Left ventricle myocardium inferior (tissue), 1 donor: ENCODE measurements around the gene GPR42. TPM values are rescaled to one million over a fixed set of nuclear protein-coding genes. Genes with fewer than 3 reads are reported as not detected.

Experiments
- DNase-seq: peaks from one replicate; pipeline ENCODE4 v3.0.0-alpha.2; 2020
- H3K27ac ChIP-seq: fragments of 200-600 bp; replicated peaks from 2 replicates; pipeline ENCODE4 v1.8.0; 2021
- H3K27me3 ChIP-seq: fragments of 200-600 bp; 2 replicates; pipeline ENCODE4 v1.8.0; 2021; ENCODE audit warnings: low read depth
- H3K36me3 ChIP-seq: fragments of 200-600 bp; 2 replicates; pipeline ENCODE4 v1.8.0; 2021
- H3K4me1 ChIP-seq: fragments of 200-600 bp; 2 replicates; pipeline ENCODE4 v1.8.0; 2021
- H3K4me3 ChIP-seq: fragments of 200-600 bp; 2 replicates; pipeline ENCODE4 v1.8.0; 2021; ENCODE audit warnings: mild to moderate bottlenecking, moderate library complexity
- H3K9me3 ChIP-seq: fragments of 200-600 bp; replicated peaks from 2 replicates; pipeline ENCODE4 v1.8.0; 2021
- intact Hi-C: fragments of 100-400 bp; cut with micrococcal nuclease; formaldehyde crosslinking; loops from one replicate; pipeline ENCODE4 v1.11.0; 2022
- microRNA-seq: library from miRNA; unstranded; fragments of <30 nt; microRNA quantifications from one replicate; pipeline ENCODE4 v1.2.0, GENCODE V29; 2020
- total RNA-seq: library from RNA; stranded (reverse); fragmentation: NEBNext Ultra II Directional; extraction: Animal tissue kit (Norgen Biotek cat#: 25700); gene quantifications from one replicate; pipeline ENCODE4 v1.2.1, GENCODE V29; 2021
- TF ChIP-seq, protein P1 (sequence below): fragments of 200-600 bp; IDR thresholded peaks from 2 replicates; pipeline ENCODE4 v1.8.0; 2021; ENCODE audit warnings: antibody characterized with exemption, mild to moderate bottlenecking, borderline replicate concordance
- donor health status: DM: no; HTN: yes; CAD: no; lungs with severe emphysema.

GPR42 gene
- total RNA-seq, 1 donor from 2014 or later: not detected

DNA sequence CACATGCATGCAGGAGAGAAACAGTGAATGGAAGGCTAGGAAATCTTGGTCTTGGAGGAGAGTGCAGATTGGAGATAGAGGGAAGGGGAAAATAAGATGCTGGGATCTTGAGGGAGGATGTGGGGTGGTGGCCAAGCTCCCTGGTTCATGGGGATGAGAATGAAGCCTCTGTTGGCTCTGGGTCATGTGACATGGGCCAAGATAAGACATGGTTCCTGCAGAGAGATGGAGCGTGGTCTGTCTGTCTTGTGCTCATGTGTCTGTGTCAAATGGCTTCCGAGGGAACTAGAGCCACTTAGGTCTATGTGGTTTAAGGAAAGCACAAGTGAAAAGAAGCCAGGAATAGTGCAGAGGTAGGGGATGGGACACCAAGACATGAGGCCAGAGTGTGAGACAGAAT is 46.4 kb downstream of the GPR42 start:
- Histone ChIP-seq H3K27ac (no peak overlapping the region), H3K4me1 (peaks cover 5% of the 10 kb centered on the region), H3K9me3 (no peaks in the 10 kb centered on the region), H3K36me3 (no peaks in the 10 kb centered on the region), H3K27me3 (peaks cover 34% of the 10 kb centered on the region), H3K4me3 (no peak overlapping the region)
- no peak for DNase-seq
- TF ChIP-seq, protein P1, sequence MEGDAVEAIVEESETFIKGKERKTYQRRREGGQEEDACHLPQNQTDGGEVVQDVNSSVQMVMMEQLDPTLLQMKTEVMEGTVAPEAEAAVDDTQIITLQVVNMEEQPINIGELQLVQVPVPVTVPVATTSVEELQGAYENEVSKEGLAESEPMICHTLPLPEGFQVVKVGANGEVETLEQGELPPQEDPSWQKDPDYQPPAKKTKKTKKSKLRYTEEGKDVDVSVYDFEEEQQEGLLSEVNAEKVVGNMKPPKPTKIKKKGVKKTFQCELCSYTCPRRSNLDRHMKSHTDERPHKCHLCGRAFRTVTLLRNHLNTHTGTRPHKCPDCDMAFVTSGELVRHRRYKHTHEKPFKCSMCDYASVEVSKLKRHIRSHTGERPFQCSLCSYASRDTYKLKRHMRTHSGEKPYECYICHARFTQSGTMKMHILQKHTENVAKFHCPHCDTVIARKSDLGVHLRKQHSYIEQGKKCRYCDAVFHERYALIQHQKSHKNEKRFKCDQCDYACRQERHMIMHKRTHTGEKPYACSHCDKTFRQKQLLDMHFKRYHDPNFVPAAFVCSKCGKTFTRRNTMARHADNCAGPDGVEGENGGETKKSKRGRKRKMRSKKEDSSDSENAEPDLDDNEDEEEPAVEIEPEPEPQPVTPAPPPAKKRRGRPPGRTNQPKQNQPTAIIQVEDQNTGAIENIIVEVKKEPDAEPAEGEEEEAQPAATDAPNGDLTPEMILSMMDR: no peak
- intact Hi-C loops: no loop called here

DNA sequence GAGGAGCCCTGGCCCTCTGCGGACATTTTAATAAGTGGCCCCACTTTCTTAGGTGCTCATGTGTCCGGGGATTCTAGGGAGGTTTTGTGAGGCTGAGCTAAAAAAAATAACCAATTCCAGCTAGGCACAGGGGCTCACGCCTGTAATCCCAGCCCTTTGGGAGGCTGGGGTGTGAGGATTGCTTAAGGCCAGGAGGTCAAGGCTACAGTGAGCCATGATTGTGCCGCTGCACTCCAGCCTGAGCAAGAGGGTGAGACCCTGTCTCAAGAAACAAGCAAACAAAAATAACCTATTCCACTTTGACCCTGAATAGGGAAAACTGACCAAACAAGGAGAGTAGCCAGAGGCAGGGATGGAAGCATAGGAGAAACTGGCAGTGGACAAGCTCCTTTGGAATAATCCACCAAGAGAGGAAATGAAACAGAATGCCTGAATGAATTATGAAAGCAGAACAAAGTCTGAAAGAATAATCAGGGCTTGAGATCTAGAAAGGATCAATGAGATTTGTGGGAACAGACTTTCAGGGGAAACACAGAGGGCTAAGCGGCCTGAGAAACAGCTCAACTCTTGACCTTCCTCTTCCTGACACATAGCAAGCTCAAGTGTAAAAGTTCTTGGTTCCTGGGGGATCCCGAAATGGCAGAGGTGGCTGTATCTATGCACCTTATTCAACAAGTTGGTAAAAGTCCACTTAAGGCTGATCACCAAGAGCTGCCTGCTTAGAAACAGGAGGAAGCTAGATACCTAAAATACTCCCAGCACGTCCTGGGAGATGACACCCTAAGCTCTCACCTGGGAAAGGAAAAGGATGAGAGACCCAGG is 47.1 kb downstream of the GPR42 start:
- intact Hi-C loops: no loop called here
- H3K4me1 ChIP-seq: peaks cover 5% of the 10 kb centered on the region
- no peak overlapping the region for H3K4me3 ChIP-seq
- peaks cover 34% of the 10 kb centered on the region for H3K27me3 ChIP-seq
- H3K36me3 ChIP-seq: no peaks in the 10 kb centered on the region
- no peaks in the 10 kb centered on the region for H3K9me3 ChIP-seq
- DNase-seq: no peak
- no peak overlapping the region for H3K27ac ChIP-seq
- TF ChIP-seq, protein P1: no peak

DNA sequence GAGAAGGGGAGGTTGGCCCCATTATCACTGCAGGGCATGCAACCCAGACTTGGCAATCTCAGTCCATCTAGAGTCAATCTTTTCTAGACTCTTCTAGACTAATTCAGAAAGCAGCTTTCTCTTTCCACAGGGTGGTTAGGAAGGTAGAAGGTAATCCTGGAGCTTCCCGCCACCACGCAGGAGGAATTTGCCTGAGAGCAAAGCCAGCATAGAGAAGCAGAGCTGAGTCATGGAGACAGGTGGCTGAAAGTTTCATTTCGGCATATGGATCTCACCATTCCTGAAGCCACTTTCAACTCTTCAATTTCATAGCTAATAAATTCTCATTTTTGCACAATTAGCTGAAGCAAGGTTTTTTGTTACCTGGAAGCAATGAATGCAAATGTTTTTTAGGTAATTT is 48.2 kb downstream of the GPR42 start:
- no peak overlapping the region for H3K27ac ChIP-seq

DNA sequence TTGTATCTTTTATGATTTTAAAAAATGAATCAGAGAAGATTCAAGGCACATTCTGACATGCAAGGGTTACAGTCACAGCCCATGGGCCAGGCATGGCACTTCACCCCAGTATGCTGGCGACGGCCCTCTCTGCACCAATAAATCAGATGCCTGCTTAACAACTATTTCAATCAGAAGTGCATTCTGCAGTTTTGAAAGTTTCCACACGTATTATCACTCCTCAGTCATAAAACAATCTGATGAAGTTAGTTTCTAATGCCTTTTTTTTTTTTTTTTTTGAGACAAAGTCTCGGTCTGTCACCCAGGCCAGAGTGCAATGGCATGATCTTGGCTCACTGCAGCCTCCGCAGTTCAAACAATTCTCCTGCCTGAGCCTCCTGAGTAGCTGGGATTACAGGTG is 48.9 kb downstream of the GPR42 start:
- peaks cover 29% of the 10 kb centered on the region for H3K27me3 ChIP-seq
- no peak for DNase-seq
- H3K27ac ChIP-seq: no peak overlapping the region
- no peak overlapping the region for H3K4me3 ChIP-seq
- H3K9me3 ChIP-seq: no peaks in the 10 kb centered on the region
- TF ChIP-seq, protein P1: no peak
- peaks cover 5% of the 10 kb centered on the region for H3K4me1 ChIP-seq
- no peaks in the 10 kb centered on the region for H3K36me3 ChIP-seq
- intact Hi-C loops: no loop called here

More for the DNA sequence above, 48.2 kb downstream of the GPR42 start:
- Histone ChIP-seq H3K9me3 (no peaks in the 10 kb centered on the region), H3K4me3 (no peak overlapping the region), H3K4me1 (peaks cover 5% of the 10 kb centered on the region), H3K36me3 (no peaks in the 10 kb centered on the region), H3K27me3 (peaks cover 34% of the 10 kb centered on the region)
- intact Hi-C loops: no loop called here
- TF ChIP-seq, protein P1: no peak
- DNase-seq: no peak

DNA sequence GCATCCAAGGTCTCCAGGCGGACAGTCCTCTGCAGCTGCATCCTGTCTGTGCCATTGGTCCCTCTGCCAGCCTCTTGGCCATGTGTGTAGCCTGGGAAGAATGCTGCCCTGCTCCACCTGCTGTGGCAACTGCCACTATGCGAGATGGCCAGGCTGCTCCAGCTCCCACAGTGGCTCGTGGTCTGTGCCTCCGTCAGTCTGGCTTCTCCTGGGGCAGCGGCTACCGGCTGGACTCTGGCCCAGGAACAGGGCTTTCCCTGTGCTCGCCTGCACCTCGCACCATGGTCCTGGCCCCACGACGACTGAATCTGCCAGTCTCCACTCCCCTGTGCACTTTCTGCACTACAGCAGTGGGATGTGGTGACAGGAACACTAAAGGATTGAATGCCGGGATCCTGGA is 50.5 kb downstream of the GPR42 start:
- no peak overlapping the region for H3K27ac ChIP-seq

More for the DNA sequence above, 50.5 kb downstream of the GPR42 start:
- Histone ChIP-seq H3K4me1 (peaks cover 5% of the 10 kb centered on the region), H3K4me3 (no peak overlapping the region), H3K9me3 (no peaks in the 10 kb centered on the region), H3K36me3 (no peaks in the 10 kb centered on the region), H3K27me3 (peaks cover 13% of the 10 kb centered on the region)
- TF ChIP-seq, protein P1: no peak
- intact Hi-C loops: no loop called here
- no peak for DNase-seq

Small RNA genes within 50 kb of the gene (microRNA-seq; reads per million reads assigned to microRNA genes)
- not detected for gene MIR5196

Other genes with a start within 250 kb of the GPR42 start
- gene LGI4, start 236.0 kb upstream of the GPR42 start, total RNA-seq: 8.4 TPM
- 509 TPM for gene FXYD1, start 232.2 kb upstream of the GPR42 start, total RNA-seq
- not detected for gene FXYD7, start 227.8 kb upstream of the GPR42 start, total RNA-seq
- gene FXYD5, start 216.3 kb upstream of the GPR42 start, total RNA-seq: 23.4 TPM
- not detected for gene FAM187B, start 142.3 kb upstream of the GPR42 start, total RNA-seq
- 4.5 TPM for gene LSR, start 122.1 kb upstream of the GPR42 start, total RNA-seq
- 147 TPM for gene USF2, start 102.1 kb upstream of the GPR42 start, total RNA-seq
- gene HAMP, start 88.5 kb upstream of the GPR42 start, total RNA-seq: not detected
- gene MAG, start 78.9 kb upstream of the GPR42 start, total RNA-seq: not detected
- gene CD22, start 41.9 kb upstream of the GPR42 start, total RNA-seq: not detected
- gene FFAR1, start 23.2 kb upstream of the GPR42 start, total RNA-seq: not detected
- not detected for gene FFAR3, start 12.6 kb upstream of the GPR42 start, total RNA-seq
- gene FFAR2, start 77.2 kb downstream of the GPR42 start, total RNA-seq: 0.27 TPM
- gene KRTDAP, start 119.4 kb downstream of the GPR42 start, total RNA-seq: not detected
- gene DMKN, start 142.6 kb downstream of the GPR42 start, total RNA-seq: 7.9 TPM
- gene SBSN, start 157.2 kb downstream of the GPR42 start, total RNA-seq: not detected
- gene GAPDHS, start 162.4 kb downstream of the GPR42 start, total RNA-seq: not detected
- 84.3 TPM for gene TMEM147, start 174.6 kb downstream of the GPR42 start, total RNA-seq
- gene ATP4A, start 192.6 kb downstream of the GPR42 start, total RNA-seq: not detected
- not detected for gene PMIS2, start 215.1 kb downstream of the GPR42 start, total RNA-seq
- gene HAUS5, start 241.7 kb downstream of the GPR42 start, total RNA-seq: 3.7 TPM